Measurements from ENCODE around the gene SEMA5A. TPM values are rescaled to one million over a fixed set of nuclear protein-coding genes. Genes with fewer than 3 reads are reported as not detected.

The SEMA5A gene
- total and polyA plus RNA-seq, 7 donors: 0.60 to 4.7 (median 2.8) TPM

DNA sequence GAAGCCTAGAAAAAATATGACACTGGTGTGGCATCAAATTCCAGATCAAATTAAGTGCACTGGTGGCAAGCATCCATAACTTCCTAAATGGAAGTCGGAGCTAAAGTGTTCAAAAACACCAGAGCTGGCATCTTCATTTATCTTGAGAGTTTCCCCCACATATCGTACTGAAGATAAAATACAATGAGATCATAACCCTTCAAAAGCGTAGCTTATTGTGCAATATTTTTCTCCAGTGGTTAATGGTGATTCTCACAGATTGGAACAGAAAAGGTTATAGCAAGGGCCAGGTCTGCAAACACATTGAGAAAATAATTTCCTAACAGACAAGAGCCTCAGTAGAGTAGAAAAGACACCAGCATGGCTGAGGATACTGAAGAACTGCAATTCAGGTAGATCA is 147.6 kb downstream of the SEMA5A start:
- no peak overlapping the region for H3K27ac ChIP-seq
- no peak for DNase-seq
- H3K36me3 ChIP-seq: no peaks in the 10 kb centered on the region
- WGBS, 2 donors: 83 to 94% methylated on average over 3 of the region's 3 CpGs
- no peak overlapping the region for H3K4me3 ChIP-seq
- H3K4me1 ChIP-seq: no peaks in the 10 kb centered on the region
- TF ChIP-seq POLR2AphosphoS5 (IDR thresholded peaks at IDR 0.05) (no peak), EP300 (IDR thresholded peaks at IDR 0.05) (no peak)
- TF ChIP-seq, protein P1, sequence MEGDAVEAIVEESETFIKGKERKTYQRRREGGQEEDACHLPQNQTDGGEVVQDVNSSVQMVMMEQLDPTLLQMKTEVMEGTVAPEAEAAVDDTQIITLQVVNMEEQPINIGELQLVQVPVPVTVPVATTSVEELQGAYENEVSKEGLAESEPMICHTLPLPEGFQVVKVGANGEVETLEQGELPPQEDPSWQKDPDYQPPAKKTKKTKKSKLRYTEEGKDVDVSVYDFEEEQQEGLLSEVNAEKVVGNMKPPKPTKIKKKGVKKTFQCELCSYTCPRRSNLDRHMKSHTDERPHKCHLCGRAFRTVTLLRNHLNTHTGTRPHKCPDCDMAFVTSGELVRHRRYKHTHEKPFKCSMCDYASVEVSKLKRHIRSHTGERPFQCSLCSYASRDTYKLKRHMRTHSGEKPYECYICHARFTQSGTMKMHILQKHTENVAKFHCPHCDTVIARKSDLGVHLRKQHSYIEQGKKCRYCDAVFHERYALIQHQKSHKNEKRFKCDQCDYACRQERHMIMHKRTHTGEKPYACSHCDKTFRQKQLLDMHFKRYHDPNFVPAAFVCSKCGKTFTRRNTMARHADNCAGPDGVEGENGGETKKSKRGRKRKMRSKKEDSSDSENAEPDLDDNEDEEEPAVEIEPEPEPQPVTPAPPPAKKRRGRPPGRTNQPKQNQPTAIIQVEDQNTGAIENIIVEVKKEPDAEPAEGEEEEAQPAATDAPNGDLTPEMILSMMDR (IDR thresholded peaks at IDR 0.05): no peak
- intact Hi-C loops (cut with DNase I): no loop called here
- H3K9me3 ChIP-seq: no peaks in the 10 kb centered on the region
- no peaks in the 10 kb centered on the region for H3K27me3 ChIP-seq

DNA sequence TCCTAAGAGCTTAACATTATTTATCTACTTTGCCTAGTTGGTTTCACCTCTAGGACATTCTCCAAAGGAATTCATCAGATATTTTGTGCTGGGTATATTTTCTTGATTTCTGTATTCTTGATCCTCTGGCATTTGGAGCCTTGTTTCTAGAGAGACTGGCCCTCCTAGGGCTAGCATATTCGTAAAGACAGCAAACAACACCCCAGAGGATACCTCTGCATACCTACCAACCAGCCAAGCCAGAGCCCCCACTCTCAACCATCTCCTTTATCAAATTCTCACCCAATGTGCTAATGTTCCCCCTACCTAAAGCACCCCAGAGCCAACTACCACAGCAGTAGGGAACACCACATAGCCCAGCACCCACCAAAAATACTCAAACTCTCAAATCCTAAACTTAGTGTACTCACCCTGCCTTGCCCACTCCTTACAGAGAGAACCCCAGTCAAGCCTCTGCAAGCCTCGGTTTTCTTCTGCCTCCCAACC is 149.5 kb downstream of the SEMA5A start:
- intact Hi-C loops (cut with DNase I): no loop called here
- Histone ChIP-seq H3K4me3 (no peak overlapping the region), H3K27ac (no peak overlapping the region), H3K36me3 (no peaks in the 10 kb centered on the region), H3K4me1 (no peaks in the 10 kb centered on the region), H3K9me3 (no peaks in the 10 kb centered on the region), H3K27me3 (no peaks in the 10 kb centered on the region)
- no peak for DNase-seq
- TF ChIP-seq POLR2AphosphoS5 (IDR thresholded peaks at IDR 0.05) (no peak), POLR2A (IDR thresholded peaks at IDR 0.05) (no peak), EP300 (IDR thresholded peaks at IDR 0.05) (no peak)
- TF ChIP-seq, protein P1 (IDR thresholded peaks at IDR 0.05): no peak
- WGBS, 2 donors: 59 to 75% methylated on average over 2 of the region's 2 CpGs

DNA sequence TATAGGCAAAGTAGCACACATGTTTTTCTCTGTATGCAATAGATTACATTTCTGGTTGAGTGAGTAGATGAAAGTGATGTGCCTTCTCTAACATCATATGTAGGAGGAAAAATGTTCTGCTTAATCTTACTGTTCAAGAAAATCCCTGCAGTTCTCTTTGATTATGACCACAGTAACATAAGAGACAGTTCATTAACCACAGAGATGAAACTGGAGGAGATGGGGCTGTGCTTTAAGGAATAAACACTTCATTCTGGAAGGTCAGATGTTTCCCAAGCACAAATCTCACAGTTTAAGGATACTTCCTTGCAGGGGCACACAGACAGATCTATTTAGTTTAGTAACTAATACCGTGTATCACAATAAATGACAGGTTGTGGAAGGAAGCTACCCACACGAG is 150.2 kb downstream of the SEMA5A start:
- Histone ChIP-seq H3K9me3 (no peaks in the 10 kb centered on the region), H3K36me3 (no peaks in the 10 kb centered on the region), H3K4me1 (no peaks in the 10 kb centered on the region), H3K4me3 (no peak overlapping the region), H3K27ac (no peak overlapping the region), H3K27me3 (no peaks in the 10 kb centered on the region)
- WGBS, 2 donors: 46 to 61% methylated on average over 2 of the region's 2 CpGs
- no peak for DNase-seq
- intact Hi-C loops (cut with DNase I): no loop called here
- no peak for TF ChIP-seq POLR2AphosphoS5 (IDR thresholded peaks at IDR 0.05)
- TF ChIP-seq, protein P1 (IDR thresholded peaks at IDR 0.05): no peak
- TF ChIP-seq EP300 (IDR thresholded peaks at IDR 0.05): no peak
- TF ChIP-seq POLR2A (IDR thresholded peaks at IDR 0.05): no peak

DNA sequence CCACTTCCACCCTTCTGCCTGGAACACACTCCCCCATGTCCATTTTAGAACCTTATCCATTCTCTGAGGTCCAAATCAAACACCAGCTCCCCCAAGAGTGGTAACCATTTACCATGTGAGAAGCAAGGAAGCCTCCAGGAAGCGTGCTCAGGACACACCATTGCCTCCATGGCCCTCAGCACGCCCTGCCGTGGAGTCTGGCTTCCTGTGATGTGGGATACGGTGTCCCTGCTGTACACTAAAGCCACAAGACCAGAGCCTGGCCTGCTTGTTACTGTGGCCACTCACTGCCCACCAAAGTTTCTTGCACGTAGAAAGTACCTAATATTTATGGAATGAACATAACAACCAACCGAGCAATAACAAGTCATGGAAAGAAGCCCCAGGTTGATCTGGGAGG is 151.7 kb downstream of the SEMA5A start:
- intact Hi-C loops (cut with DNase I): no loop called here
- H3K27ac ChIP-seq: no peak overlapping the region
- no peak for TF ChIP-seq POLR2AphosphoS5 (IDR thresholded peaks at IDR 0.05)
- WGBS, 2 donors: 86 to 87% methylated on average over 6 of the region's 6 CpGs
- no peak overlapping the region for H3K4me3 ChIP-seq
- no peak for DNase-seq
- H3K36me3 ChIP-seq: no peaks in the 10 kb centered on the region
- H3K27me3 ChIP-seq: no peaks in the 10 kb centered on the region
- H3K4me1 ChIP-seq: no peaks in the 10 kb centered on the region
- no peaks in the 10 kb centered on the region for H3K9me3 ChIP-seq

DNA sequence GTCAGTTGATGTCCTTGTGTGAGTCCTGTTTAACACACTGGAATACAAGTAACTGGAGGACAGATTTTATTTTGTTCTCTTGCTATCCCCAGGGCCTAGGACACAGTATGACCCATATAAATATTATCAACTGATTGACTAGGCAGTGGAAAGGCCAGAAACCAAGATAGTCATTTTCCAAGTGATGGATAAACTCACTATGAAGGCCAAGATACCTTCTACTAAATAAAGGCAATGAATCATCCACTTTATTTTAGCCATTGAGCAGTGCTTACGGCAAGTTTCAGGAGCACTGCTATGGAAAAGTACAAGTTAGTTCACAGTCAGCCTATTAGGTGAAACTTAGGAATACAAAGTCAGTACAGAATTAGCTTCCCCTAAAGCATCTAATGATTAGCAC is 153.2 kb downstream of the SEMA5A start:
- 91 to 93% methylated on average over 1 of the region's 1 CpG for WGBS, 2 donors
- TF ChIP-seq POLR2A (IDR thresholded peaks at IDR 0.05) (no peak), POLR2AphosphoS5 (IDR thresholded peaks at IDR 0.05) (no peak), EP300 (IDR thresholded peaks at IDR 0.05) (no peak)
- TF ChIP-seq, protein P1 (IDR thresholded peaks at IDR 0.05): no peak
- no peak overlapping the region for H3K4me3 ChIP-seq
- no peaks in the 10 kb centered on the region for H3K4me1 ChIP-seq
- intact Hi-C loops (cut with DNase I): no loop called here
- no peak for DNase-seq
- H3K36me3 ChIP-seq: no peaks in the 10 kb centered on the region
- H3K9me3 ChIP-seq: no peaks in the 10 kb centered on the region
- H3K27me3 ChIP-seq: no peaks in the 10 kb centered on the region
- no peak overlapping the region for H3K27ac ChIP-seq
